ENCODE measurements around the gene VKORC1.
"Not testable (repeated sequence)": the region's sequence is repeated elsewhere in the genome, so short reads cannot be mapped to it uniquely, and the experiment has no call there.

The VKORC1 gene

GRCh38 chr16:31094424-31095120 lies at the start of gene VKORC1:
Gene VKORC1 (minus strand): TSS chr16:31094797. CDS start chr16:31094729, 68 bp downstream.
- peak; percentile 95 for DNase-seq

GRCh38 chr16:31143694-31144148 lies 49.1 kb upstream of the VKORC1 start:
- no peak for DNase-seq

GRCh38 chr16:31143011-31143693 lies 48.6 kb upstream of the VKORC1 start:
- DNase-seq, result no peak

DNA sequence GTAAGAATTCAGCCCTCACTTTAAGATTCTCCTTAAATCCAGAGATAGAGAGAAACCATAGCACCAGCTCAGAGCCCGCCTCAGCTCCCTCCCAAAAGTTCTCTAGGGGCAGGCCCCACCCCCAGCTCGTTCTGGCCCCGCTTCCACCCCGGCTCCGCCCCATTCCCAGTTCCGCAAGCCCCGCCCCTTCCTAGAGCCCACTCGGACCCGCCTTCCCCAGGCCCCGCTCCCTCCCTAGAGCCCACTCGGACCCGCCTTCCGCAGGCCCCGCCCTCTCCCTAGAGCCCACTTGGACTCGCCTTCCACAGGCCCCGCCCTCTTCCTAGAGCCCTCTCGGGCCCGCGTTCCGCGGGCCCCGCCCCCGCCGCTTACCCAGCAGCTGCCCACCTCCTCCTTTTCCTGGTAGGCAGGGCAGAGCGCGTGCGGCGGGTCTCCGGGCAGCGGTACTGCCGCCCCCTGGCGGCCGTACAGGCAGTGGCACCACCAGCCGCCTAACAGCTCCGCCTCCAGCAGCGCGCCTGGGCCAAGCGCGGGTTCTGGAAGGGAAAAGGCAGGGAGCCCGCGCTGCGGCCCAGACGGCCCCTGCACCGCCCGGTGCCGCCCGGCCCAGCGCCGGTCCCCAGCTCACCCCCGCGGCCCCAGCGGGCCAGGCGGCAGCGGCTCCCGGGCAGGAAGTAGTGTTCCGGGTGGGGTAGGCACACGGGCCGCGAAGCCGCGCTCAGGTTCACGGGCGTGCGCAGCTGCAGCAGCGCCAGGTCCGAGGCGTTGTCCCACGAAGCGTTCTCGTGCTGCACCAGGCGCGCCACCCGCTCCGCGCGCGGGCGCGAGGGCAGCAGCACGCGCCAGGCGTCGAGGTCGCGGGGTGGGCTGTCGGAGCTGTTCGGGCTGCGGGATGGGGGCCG lies 47.8 kb upstream of the VKORC1 start:
- DNase-seq, result peak; percentile 91

- no peak for DNase-seq
Measured at GRCh38 chr16:31141489-31142108, 47.0 kb upstream of the VKORC1 start.

- not testable (repeated sequence) for DNase-seq
Measured at GRCh38 chr16:31141071-31141469, 46.5 kb upstream of the VKORC1 start.

GRCh38 chr16:31138621-31139578 lies 44.3 kb upstream of the VKORC1 start:
- DNase-seq, result no peak

DNA sequence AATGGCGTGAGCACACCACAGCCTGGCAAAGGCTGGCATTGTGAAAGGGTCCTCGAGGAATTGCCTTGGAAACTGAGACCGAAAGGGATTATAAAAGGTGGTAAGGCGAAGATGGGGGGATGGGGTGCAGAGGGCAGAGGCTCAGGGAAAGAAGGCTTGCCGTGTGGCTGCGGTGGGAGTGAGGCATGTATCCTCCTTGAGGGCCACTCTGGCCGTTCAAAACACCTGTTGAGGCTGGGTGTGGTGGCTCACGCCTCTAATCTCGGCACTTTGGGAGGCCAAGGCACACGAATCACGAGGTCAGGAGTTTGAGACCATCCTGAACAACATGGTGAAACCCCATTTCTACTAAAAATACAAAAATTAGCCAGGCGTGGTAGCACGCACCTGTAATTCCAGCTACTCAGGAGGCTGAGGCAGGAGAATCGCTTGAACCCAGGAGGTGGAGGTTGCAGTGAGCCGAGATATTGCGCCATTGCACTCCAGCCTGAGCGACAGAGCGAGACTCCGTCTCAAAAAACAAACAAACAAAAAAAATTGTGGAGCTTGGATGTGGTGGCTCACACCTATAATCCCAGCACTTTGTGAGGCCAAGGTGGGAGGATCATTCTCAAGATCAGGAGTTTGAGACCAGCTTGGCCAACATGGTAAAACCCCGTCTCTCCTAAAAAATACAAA lies 42.4 kb upstream of the VKORC1 start:
- DNase-seq, result not testable (repeated sequence)

DNA sequence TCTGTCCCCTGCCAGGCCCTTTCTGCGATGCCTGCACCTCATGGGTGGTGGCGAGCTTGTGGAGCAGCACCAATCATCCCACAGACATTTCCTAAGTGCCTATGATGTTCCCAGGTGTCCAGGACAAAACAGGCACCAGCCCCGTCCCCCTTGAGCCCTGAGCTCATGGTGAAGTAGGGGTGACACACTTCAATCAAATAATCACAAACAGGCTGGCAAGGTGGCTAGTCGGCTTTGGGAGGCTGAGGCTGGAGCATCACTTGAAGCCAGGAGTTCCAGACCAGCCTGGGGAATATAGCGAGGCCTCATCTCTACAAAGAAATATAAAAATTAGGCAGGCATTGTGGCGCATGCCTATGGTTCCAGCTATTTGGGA lies 41.7 kb upstream of the VKORC1 start:
- no peak for DNase-seq

GRCh38 chr16:31135535-31136286 lies 41.1 kb upstream of the VKORC1 start, which contains the start of gene PRSS8:
Gene PRSS8 (minus strand): TSS chr16:31135727. CDS start chr16:31135498, 229 bp downstream.
- DNase-seq, result peak; percentile 30

DNA sequence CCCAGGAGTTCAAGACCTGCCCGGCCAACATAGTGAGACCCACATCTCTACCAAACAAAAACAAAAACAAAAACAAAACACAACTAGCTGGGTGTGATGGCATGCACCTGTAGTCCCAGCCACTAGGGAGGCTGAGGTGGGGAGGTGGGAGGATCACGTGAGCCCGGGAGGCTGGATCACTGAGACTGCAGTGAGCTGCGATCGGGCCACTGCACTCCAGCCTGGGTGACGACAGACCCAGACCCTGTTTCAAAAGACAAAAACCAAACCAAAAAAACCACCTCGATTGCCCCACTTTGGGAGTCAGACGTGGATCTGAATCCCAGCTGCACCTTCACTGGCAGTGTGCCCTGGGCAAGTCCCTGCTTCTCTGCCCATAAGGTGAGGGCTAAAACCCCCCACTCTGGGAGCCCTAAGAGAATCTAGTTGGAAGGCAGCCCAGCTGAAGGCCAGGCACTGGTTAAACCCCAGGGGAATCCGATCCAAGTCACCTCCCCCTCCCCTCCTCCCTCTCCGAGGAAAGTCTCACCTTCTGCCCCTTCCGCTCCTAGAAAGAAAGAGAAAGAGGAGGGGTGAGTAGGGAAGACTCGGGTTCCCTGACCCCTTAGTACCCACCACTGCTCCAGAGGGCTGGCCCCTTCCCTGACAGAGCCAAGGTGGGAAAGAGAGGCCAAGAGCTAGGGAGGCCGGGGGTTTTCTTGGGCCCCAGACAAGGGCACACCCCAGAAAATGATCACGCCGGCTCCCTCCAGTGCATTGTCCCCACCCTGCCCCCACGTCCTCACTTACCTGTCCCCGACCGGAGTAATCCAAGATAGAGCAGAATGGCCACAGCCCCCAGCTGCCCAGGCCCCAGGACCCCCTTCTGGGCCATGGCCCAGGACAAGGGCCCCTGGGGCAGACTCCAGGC lies 40.3 kb upstream of the VKORC1 start:
- peak; percentile 31 for DNase-seq

GRCh38 chr16:31134091-31134571 lies 39.5 kb upstream of the VKORC1 start:
- peak; percentile 20 for DNase-seq

- DNase-seq, result no peak
Measured at GRCh38 chr16:31133046-31133501, 38.5 kb upstream of the VKORC1 start.

DNA sequence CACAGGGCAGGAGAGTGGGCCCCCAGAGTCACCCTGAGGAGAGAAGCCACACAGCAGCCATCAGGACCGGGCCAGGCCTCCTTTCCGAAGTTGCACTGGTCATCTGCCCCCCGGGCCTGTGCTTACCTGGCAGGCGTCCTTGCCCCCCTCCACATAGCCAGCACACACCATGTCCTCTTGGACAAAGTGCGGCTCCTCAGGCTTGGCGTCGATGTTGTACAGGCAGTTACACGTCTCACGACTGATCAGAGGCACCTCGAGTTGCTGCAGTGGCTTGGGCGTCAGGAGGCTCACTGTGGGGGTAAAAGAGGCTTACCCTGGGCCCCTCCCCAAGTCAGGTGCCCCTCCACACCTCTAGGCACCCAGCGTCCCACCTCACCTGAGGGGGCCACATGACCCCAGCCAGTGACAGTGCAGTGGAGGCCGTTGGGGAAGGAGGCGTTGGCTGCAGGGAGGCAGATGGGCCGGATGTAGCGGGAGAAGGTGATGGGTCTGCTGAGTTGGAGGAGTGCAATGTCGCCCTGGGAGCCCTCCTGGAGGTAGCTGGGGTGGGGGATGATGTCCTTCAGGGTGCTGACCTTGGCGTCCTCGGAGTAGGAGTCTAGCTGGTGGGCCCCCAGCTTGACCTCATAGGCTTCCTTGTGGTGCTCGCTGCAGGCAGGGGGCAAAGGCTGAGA lies 37.8 kb upstream of the VKORC1 start:
- no peak for DNase-seq

DNA sequence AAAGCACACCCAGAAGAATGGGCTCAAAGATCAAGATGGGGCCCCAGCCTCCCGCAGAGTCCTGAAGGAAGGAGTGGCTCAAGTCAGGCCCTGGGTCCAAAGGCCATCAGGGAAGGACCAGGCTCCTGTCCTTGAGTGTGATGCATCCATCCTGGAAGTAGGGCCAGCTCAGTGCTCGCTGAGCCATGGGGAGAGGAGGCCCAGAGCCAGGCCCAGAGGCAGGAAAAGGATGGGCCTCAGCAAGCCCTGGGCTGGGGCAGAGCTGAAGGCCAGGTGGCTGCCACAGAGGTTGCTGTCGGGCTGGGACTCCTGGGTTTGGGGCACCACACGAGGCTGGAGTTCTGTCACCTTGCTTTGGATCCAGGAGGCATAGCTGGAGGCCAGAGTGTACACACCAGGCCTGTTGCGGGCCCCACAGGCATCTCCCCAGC lies 37.3 kb upstream of the VKORC1 start:
- no peak for DNase-seq

- DNase-seq, result no peak
Measured at GRCh38 chr16:31131416-31131815, 36.8 kb upstream of the VKORC1 start.

GRCh38 chr16:31130899-31131298 lies 36.3 kb upstream of the VKORC1 start:
- DNase-seq, result peak; percentile 58

GRCh38 chr16:31130336-31130891 lies 35.8 kb upstream of the VKORC1 start:
- DNase-seq, result no peak

All from NCI-H2029 treated with DMSO at 0.1 percent for 48 hours (cell line).